H9 (cell line): ENCODE results near the gene PMEPA1. TPM values are rescaled to one million over a fixed set of nuclear protein-coding genes. Genes with fewer than 3 reads are reported as not detected.

Experiments
- DNase-seq: peaks from one replicate; pipeline ENCODE4 v3.0.0-alpha.2; 2017
- H2AFZ ChIP-seq: one replicate; pipeline ENCODE4 v1.6.1; 2013; ENCODE audit warnings: mild to moderate bottlenecking, low read length, control low read depth, moderate library complexity
- H2AK5ac ChIP-seq: 2 replicates; pipeline ENCODE4 v1.6.1; 2013; ENCODE audit warnings: low read length, control low read depth, mixed read lengths; ENCODE audit not compliant: insufficient read length
- H2BK120ac ChIP-seq: one replicate; pipeline ENCODE4 v1.6.1; 2013; ENCODE audit warnings: low read depth, mild to moderate bottlenecking, low read length, control low read depth, inconsistent platforms; ENCODE audit not compliant: poor library complexity, severe bottlenecking
- H2BK12ac ChIP-seq: 2 replicates; pipeline ENCODE4 v1.6.1; 2013; ENCODE audit warnings: low read length, control low read depth, mixed read lengths, low read depth; ENCODE audit not compliant: insufficient read length
- H2BK15ac ChIP-seq: 2 replicates; pipeline ENCODE4 v1.6.1; 2013; ENCODE audit warnings: low read depth, low read length, control low read depth
- H2BK20ac ChIP-seq: one replicate; pipeline ENCODE4 v1.6.1; 2013; ENCODE audit warnings: low read depth, mild to moderate bottlenecking, low read length, control low read depth, inconsistent platforms; ENCODE audit not compliant: poor library complexity, severe bottlenecking
- H2BK5ac ChIP-seq: 2 replicates; pipeline ENCODE4 v1.6.1; 2013; ENCODE audit warnings: low read length, control low read depth, mixed read lengths; ENCODE audit not compliant: insufficient read length
- H3K14ac ChIP-seq: 2 replicates; pipeline ENCODE4 v1.6.1; 2013; ENCODE audit warnings: low read length, control low read depth; ENCODE audit not compliant: insufficient read depth
- H3K18ac ChIP-seq: 2 replicates; pipeline ENCODE4 v1.6.1; 2013; ENCODE audit warnings: low read depth, mild to moderate bottlenecking, mixed read lengths, low read length, control low read depth; ENCODE audit not compliant: insufficient read length
- H3K23ac ChIP-seq: 2 replicates; pipeline ENCODE4 v1.6.1; 2013; ENCODE audit warnings: low read length, control low read depth, mixed read lengths, low read depth; ENCODE audit not compliant: insufficient read length
- H3K23me2 ChIP-seq: 2 replicates; pipeline ENCODE4 v1.6.1; 2013; ENCODE audit warnings: low read depth, mild to moderate bottlenecking, mixed read lengths, low read length, control low read depth; ENCODE audit not compliant: insufficient read length, poor library complexity, severe bottlenecking
- H3K27ac ChIP-seq: 2 replicates; pipeline ENCODE4 v1.5.1; 2013; ENCODE audit warnings: low read length, control low read depth, mixed read lengths, low read depth; ENCODE audit not compliant: insufficient read length
- H3K27me3 ChIP-seq: 2 replicates; pipeline ENCODE4 v1.6.1; 2013; ENCODE audit warnings: low read length, control low read depth, inconsistent platforms; ENCODE audit not compliant: insufficient read depth
- H3K4ac ChIP-seq: 2 replicates; pipeline ENCODE4 v1.6.1; 2013; ENCODE audit warnings: low read depth, mild to moderate bottlenecking, control low read depth, inconsistent platforms, low read length, moderate library complexity
- H3K4me1 ChIP-seq: 2 replicates; pipeline ENCODE4 v1.6.1; 2013; ENCODE audit warnings: low read length, control low read depth, inconsistent platforms; ENCODE audit not compliant: insufficient read depth
- H3K4me2 ChIP-seq: 2 replicates; pipeline ENCODE4 v1.6.1; 2013; ENCODE audit warnings: low read length, control low read depth, mixed read lengths; ENCODE audit not compliant: insufficient read length, insufficient read depth
- H3K56ac ChIP-seq: 2 replicates; pipeline ENCODE4 v1.6.1; 2013; ENCODE audit warnings: low read depth, mild to moderate bottlenecking, mixed read lengths, low read length, control low read depth; ENCODE audit not compliant: insufficient read length
- H3K79me1 ChIP-seq: 2 replicates; pipeline ENCODE4 v1.6.1; 2013; ENCODE audit warnings: low read depth, mild to moderate bottlenecking, moderate library complexity, low read length, control low read depth, inconsistent platforms; ENCODE audit not compliant: insufficient read depth, poor library complexity, severe bottlenecking
- H3K79me2 ChIP-seq: 2 replicates; pipeline ENCODE4 v1.6.1; 2013; ENCODE audit warnings: low read length, control low read depth, inconsistent platforms; ENCODE audit not compliant: insufficient read depth
- H3K9ac ChIP-seq: 2 replicates; pipeline ENCODE4 v1.6.1; 2013; ENCODE audit warnings: low read length, control low read depth, mixed read lengths; ENCODE audit not compliant: insufficient read length; ENCODE audit errors: extremely low read depth
- H3K9me3 ChIP-seq: one replicate; pipeline ENCODE4 v1.6.1; 2013; ENCODE audit warnings: low read depth, low read length, inconsistent platforms; ENCODE audit not compliant: control insufficient read depth
- H3T11ph ChIP-seq: one replicate; pipeline ENCODE4 v1.6.1; 2013; ENCODE audit warnings: mild to moderate bottlenecking, low read length, control low read depth, inconsistent platforms
- H4K20me1 ChIP-seq: one replicate; pipeline ENCODE4 v1.6.1; 2013; ENCODE audit not compliant: control insufficient read depth, insufficient read length, insufficient read depth
- H4K5ac ChIP-seq: 2 replicates; pipeline ENCODE4 v1.6.1; 2013; ENCODE audit warnings: low read depth, mild to moderate bottlenecking, mixed read lengths, low read length, control low read depth; ENCODE audit not compliant: insufficient read length
- H4K8ac ChIP-seq: replicated peaks from 2 replicates; pipeline ENCODE4 v1.6.1; 2013; ENCODE audit warnings: low read length, control low read depth, mixed read lengths, low read depth; ENCODE audit not compliant: insufficient read length
- H4K91ac ChIP-seq: 2 replicates; pipeline ENCODE4 v1.6.1; 2013; ENCODE audit warnings: low read depth, mild to moderate bottlenecking, moderate library complexity, mixed read lengths, low read length, control low read depth; ENCODE audit not compliant: insufficient read length
- H3K27ac Mint-ChIP-seq, 3 experiments: 2 replicates in 2 of 3; 3 replicates in 1 of 3; pipeline ENCODE4 v1.8.0; 2020 to 2021; ENCODE audit warnings: mixed read lengths in 3 of 3, mild to moderate bottlenecking in 1 of 3, moderate library complexity in 1 of 3
- H3K27me3 Mint-ChIP-seq: 2 replicates; pipeline ENCODE4 v1.8.0; 2021; ENCODE audit warnings: low read depth, mild to moderate bottlenecking, moderate library complexity, mixed read lengths
- H3K36me3 Mint-ChIP-seq, 3 experiments: 2 replicates in 2 of 3; 3 replicates in 1 of 3; pipeline ENCODE4 v1.8.0; 2020 to 2021; ENCODE audit warnings: low read depth in 3 of 3, mixed read lengths in 3 of 3; ENCODE audit not compliant: insufficient read depth in 1 of 3
- H3K4me1 Mint-ChIP-seq, 2 experiments: 2 replicates each; pipeline ENCODE4 v1.8.0; 2020; ENCODE audit warnings: mixed read lengths in 2 of 2
- H3K4me3 Mint-ChIP-seq, 2 experiments: 2 replicates in 1 of 2; 3 replicates in 1 of 2; pipeline ENCODE4 v1.8.0; 2020 to 2021; ENCODE audit warnings: mild to moderate bottlenecking in 2 of 2, mixed read lengths in 2 of 2, moderate library complexity in 1 of 2
- H3K9me3 Mint-ChIP-seq, 2 experiments: 2 replicates in 1 of 2; 3 replicates in 1 of 2; pipeline ENCODE4 v1.8.0; 2020; ENCODE audit warnings: mild to moderate bottlenecking in 2 of 2, mixed read lengths in 2 of 2, moderate library complexity in 1 of 2
- CTCF ChIP-seq: fragments of 200-600 bp; sonication (generic); conservative IDR thresholded peaks from 3 replicates; pipeline ENCODE4 v1.8.0; 2021; ENCODE audit warnings: antibody characterized with exemption, mild to moderate bottlenecking
- WGBS: extraction: QIAGEN DNeasy Blood & Tissue Kit; methylation state at CpG from one replicate; pipeline ENCODE4 v1.1.7; 2013; ENCODE audit warnings: missing lambda C conversion rate, low lambda C conversion rate, mixed read lengths; ENCODE audit not compliant: insufficient read length; ENCODE audit errors: extremely low coverage; 5-methylcytosine and 5-hydroxymethylcytosine counted together
- total RNA-seq: library from RNA; stranded (reverse); gene quantifications from 2 replicates; pipeline ENCODE4 v1.2.1, GENCODE V29; 2021

The PMEPA1 gene
- total RNA-seq, 1 experiment from 2014 or later = 34.6 TPM

- no peak overlapping the region for H3K27ac ChIP-seq
- no peak overlapping the region for H3K14ac ChIP-seq
- Mint-ChIP-seq H3K4me3 (no peak overlapping the region), H3K9me3 (no peaks in the 10 kb centered on the region), H3K27me3 (peaks cover 5% of the 10 kb centered on the region), H3K36me3 (no peaks in the 10 kb centered on the region), H3K27ac (no peak overlapping the region), H3K4me1 (peaks cover 16 to 21% of the 10 kb centered on the region in 2 experiments)
- H2BK5ac ChIP-seq = no peak overlapping the region
- H3K23ac ChIP-seq = no peak overlapping the region
- no peak overlapping the region for H2BK20ac ChIP-seq
- H2AFZ ChIP-seq = no peak overlapping the region
- H3K4ac ChIP-seq = no peak overlapping the region
- H4K5ac ChIP-seq = no peak overlapping the region
- no peak for DNase-seq
- no peak for TF ChIP-seq CTCF
- H3K18ac ChIP-seq = no peak overlapping the region
- WGBS = no CpG with 5 or more reads among the region's 9 CpGs
- no peak overlapping the region for H2BK15ac ChIP-seq
- H3K79me2 ChIP-seq = no peaks in the 10 kb centered on the region
- no peak overlapping the region for H4K91ac ChIP-seq
- no peak overlapping the region for H4K8ac ChIP-seq
- H3T11ph ChIP-seq = no peak overlapping the region
- no peak overlapping the region for H2AK5ac ChIP-seq
- peaks cover 5% of the 10 kb centered on the region; the same call in 1 of the 2 replicates for H3K4me1 ChIP-seq
- no peak overlapping the region for H3K9ac ChIP-seq
- no peaks in the 10 kb centered on the region for H3K9me3 ChIP-seq
- H3K79me1 ChIP-seq = no peaks in the 10 kb centered on the region
- H3K4me2 ChIP-seq = no peak overlapping the region
- no peaks in the 10 kb centered on the region for H3K23me2 ChIP-seq
- H2BK120ac ChIP-seq = no peak overlapping the region
- H4K20me1 ChIP-seq = no peaks in the 10 kb centered on the region
- H3K27me3 ChIP-seq = no peaks in the 10 kb centered on the region
- H2BK12ac ChIP-seq = no peak overlapping the region
- H3K56ac ChIP-seq = no peak overlapping the region
Measured at GRCh38 chr20:57725636-57726035, 15.8 kb upstream of the PMEPA1 start.
